ENCODE data around the gene HRH4. TPM values are rescaled to one million over a fixed set of nuclear protein-coding genes. Genes with fewer than 3 reads are reported as not detected.

Gene HRH4
- total RNA-seq, 3 donors from 2014 or later: 0.41 TPM; not detected in 2

GRCh38 chr18:24509435-24509834 is 49.0 kb downstream of the HRH4 start:
- no peak for ATAC-seq
- H3K4me1 Mint-ChIP-seq (ENCODE audit: low read depth): no peaks in the 10 kb centered on the region

DNA sequence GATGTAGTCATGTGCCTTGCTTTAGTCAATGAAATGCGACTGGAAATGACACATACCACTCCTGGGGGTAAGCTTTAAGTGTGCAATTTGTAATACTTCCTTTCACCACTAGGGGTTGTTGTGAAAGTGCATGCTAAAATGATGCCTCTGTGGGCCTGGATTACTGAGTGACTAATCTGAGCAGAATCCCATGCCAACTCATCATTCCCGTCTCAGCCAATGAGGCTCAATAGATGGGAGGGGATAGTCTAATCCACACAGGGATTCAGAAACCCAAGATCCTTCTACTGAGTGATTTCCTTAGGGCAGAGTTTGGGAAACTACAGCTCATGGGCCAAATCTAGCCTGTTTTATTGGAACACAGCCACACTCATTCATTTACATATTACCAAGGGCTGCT is 54.0 kb downstream of the HRH4 start:
- ATAC-seq (peak; percentile 71 to 76), DNase-seq (no peak)
- no peaks in the 10 kb centered on the region for H3K4me1 Mint-ChIP-seq (ENCODE audit: low read depth)
- no peaks in the 10 kb centered on the region for H3K36me3 Mint-ChIP-seq (ENCODE audit: insufficient read depth)
- H3K9me3 Mint-ChIP-seq: no peaks in the 10 kb centered on the region
- no peaks in the 10 kb centered on the region for H3K27me3 Mint-ChIP-seq (ENCODE audit: low read depth)
- no peak overlapping the region for H3K4me3 Mint-ChIP-seq

More at GRCh38 chr18:24509435-24509834, 49.0 kb downstream of the HRH4 start:
- H3K9me3 Mint-ChIP-seq: no peaks in the 10 kb centered on the region
- H3K4me3 Mint-ChIP-seq: no peak overlapping the region
- no peaks in the 10 kb centered on the region for H3K27me3 Mint-ChIP-seq (ENCODE audit: low read depth)
- DNase-seq: no peak
- H3K36me3 Mint-ChIP-seq (ENCODE audit: insufficient read depth): no peaks in the 10 kb centered on the region

- Mint-ChIP-seq H3K4me3 (no peak overlapping the region), H3K36me3 (ENCODE audit: insufficient read depth) (no peaks in the 10 kb centered on the region), H3K27me3 (ENCODE audit: low read depth) (no peaks in the 10 kb centered on the region), H3K4me1 (ENCODE audit: low read depth) (no peaks in the 10 kb centered on the region), H3K9me3 (no peaks in the 10 kb centered on the region)
- ATAC-seq (no peak), DNase-seq (no peak)
Observed at GRCh38 chr18:24515721-24516120, 55.3 kb downstream of the HRH4 start.

GRCh38 chr18:24516261-24516660 is 55.8 kb downstream of the HRH4 start:
- H3K4me1 Mint-ChIP-seq (ENCODE audit: low read depth): no peaks in the 10 kb centered on the region
- DNase-seq (no peak), ATAC-seq (no peak)
- H3K36me3 Mint-ChIP-seq (ENCODE audit: insufficient read depth): no peaks in the 10 kb centered on the region
- H3K4me3 Mint-ChIP-seq: no peak overlapping the region
- no peaks in the 10 kb centered on the region for H3K27me3 Mint-ChIP-seq (ENCODE audit: low read depth)
- H3K9me3 Mint-ChIP-seq: no peaks in the 10 kb centered on the region

DNA sequence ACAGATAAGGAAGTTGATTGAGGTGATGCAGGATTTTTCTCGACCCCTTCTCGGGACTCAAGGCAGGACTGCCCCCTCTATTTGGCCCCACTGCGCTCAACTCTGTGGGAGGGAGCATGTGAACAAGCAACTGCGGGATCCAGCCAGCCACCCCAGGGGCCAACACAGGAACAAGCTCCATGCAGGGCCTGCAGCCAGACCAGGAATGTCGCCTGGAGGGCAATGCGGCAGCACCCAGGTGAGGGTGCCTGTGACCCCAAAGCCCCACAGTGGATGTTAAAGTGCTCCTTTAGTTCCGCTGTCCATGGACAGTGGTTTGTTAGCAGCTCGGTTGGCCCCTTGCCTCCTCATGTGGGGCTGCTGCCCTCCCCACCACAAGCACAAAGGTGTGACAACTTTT is 57.1 kb downstream of the HRH4 start:
- H3K4me3 Mint-ChIP-seq: no peak overlapping the region
- no peaks in the 10 kb centered on the region for H3K36me3 Mint-ChIP-seq (ENCODE audit: insufficient read depth)
- DNase-seq: no peak
- H3K27me3 Mint-ChIP-seq (ENCODE audit: low read depth): no peaks in the 10 kb centered on the region
- ATAC-seq: no peak
- H3K4me1 Mint-ChIP-seq (ENCODE audit: low read depth): no peaks in the 10 kb centered on the region
- H3K9me3 Mint-ChIP-seq: no peaks in the 10 kb centered on the region

- Mint-ChIP-seq H3K9me3 (no peaks in the 10 kb centered on the region), H3K4me3 (no peak overlapping the region), H3K36me3 (ENCODE audit: insufficient read depth) (no peaks in the 10 kb centered on the region), H3K4me1 (ENCODE audit: low read depth) (no peaks in the 10 kb centered on the region), H3K27me3 (ENCODE audit: low read depth) (no peaks in the 10 kb centered on the region)
- DNase-seq (no peak), ATAC-seq (no peak)
Observed at GRCh38 chr18:24518596-24518995, 58.2 kb downstream of the HRH4 start.

Other genes with a start within 250 kb of the HRH4 start
- gene OSBPL1A, start 62.8 kb upstream of the HRH4 start, total RNA-seq: 1 to 10 TPM; 1.3 to 2.7 (median 2.2) TPM
- 1 to 10 TPM; 9.5 to 9.7 (median 9.5) TPM for gene IMPACT, start 34.0 kb upstream of the HRH4 start, total RNA-seq

All from activated T-cell treated with anti-CD3 and anti-CD28 coated beads, Interleukin-2, amount 50 U/mL, for 4 hours (primary cell).